H1 (cell line): ENCODE measurements around the gene WDR19. TPM values are rescaled to one million over a fixed set of nuclear protein-coding genes. Genes with fewer than 3 reads are reported as not detected.

Experiments used
- CBX8 ChIP-seq: fragments of 300-800, 300-1000 bp; sonication (generic); IDR thresholded peaks from 2 replicates; pipeline ENCODE4 v1.7.1; 2016; ENCODE audit warnings: low read depth, low read length, borderline replicate concordance
- CHD2 ChIP-seq: IDR thresholded peaks from 2 replicates; pipeline ENCODE4 v1.6.1; 2012; ENCODE audit warnings: low read length, improper control_type of control experiment
- CREB1 ChIP-seq: IDR thresholded peaks from 2 replicates; pipeline ENCODE4 v1.6.1; 2012; ENCODE audit warnings: inconsistent platforms
- SP2 ChIP-seq: IDR thresholded peaks from 2 replicates; pipeline ENCODE4 v1.6.1; 2012; ENCODE audit warnings: mild to moderate bottlenecking, low read length, inconsistent platforms
- polyA plus RNA-seq, 7 experiments: library from polyadenylated mRNA; depleted of rRNA in 3 of 7; stranded (reverse) in 5 of 7; unstranded in 2 of 7; fragments of >200 nt in 5 of 7; fragments of 200-250 nt in 2 of 7; gene quantifications; 1 replicate in 5 of 7; 2 replicates in 1 of 7; 4 replicates in 1 of 7; pipeline versions ENCODE4 v1.2.1 to v1.2.3, GENCODE V29; 2011 to 2013; ENCODE audit warnings: missing spikeins in 2 of 7, mixed read lengths in 2 of 7
- total RNA-seq: library from RNA; stranded (reverse); fragmentation: NEBNext Ultra II Directional; extraction: Animal tissue kit (Norgen Biotek cat#: 25700); gene quantifications from 2 replicates; pipeline ENCODE4 v1.2.1, GENCODE V29; 2021
- TF ChIP-seq, protein P1 (sequence below): IDR thresholded peaks from 2 replicates; pipeline ENCODE4 v1.6.1; 2012; ENCODE audit warnings: inconsistent platforms
- TF ChIP-seq, protein P2 (sequence below): IDR thresholded peaks from 2 replicates; pipeline ENCODE4 v1.6.1; 2011; ENCODE audit warnings: low read depth, mild to moderate bottlenecking, low read length; ENCODE audit not compliant: insufficient read depth

Gene WDR19
- total and polyA plus RNA-seq, 2 of the 8 experiments (the other 6 are each of a cell fraction or from before 2014, with no cell fraction given): 22.2 to 23.3 TPM

DNA sequence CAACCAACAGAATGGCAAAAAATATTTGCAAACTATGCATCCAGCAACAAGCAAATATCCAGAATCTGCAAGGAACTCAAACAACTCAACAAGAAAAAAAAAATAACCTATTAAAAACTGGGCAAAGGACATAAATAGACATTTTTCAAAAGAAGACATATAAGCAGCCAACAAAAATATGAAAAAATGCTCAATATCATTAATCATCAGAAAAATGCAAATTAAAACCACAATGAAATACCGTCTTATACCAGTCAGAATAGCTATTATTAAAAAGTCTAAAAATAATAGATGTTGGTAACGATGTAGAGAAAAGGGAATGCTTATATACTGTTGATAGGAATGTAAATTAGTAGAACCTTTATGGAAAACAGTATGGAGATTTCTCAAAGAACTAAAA lies 53.4 kb downstream of the WDR19 start (continued):
- TF ChIP-seq CHD2 (no peak), CBX8 (no peak), SP2 (no peak), CREB1 (no peak)
- TF ChIP-seq, protein P1, sequence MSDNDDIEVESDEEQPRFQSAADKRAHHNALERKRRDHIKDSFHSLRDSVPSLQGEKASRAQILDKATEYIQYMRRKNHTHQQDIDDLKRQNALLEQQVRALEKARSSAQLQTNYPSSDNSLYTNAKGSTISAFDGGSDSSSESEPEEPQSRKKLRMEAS: no peak
- TF ChIP-seq, protein P2, sequence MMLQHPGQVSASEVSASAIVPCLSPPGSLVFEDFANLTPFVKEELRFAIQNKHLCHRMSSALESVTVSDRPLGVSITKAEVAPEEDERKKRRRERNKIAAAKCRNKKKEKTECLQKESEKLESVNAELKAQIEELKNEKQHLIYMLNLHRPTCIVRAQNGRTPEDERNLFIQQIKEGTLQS: no peak
- TF ChIP-seq, all 59 proteins: peak for 0
